Right kidney (tissue), 1 donor: ENCODE data around the gene ADRA2B.
"Not testable (repeated sequence)": the region's sequence is repeated elsewhere in the genome, so short reads cannot be mapped to it uniquely, and the experiment has no call there.

Source experiments
- DNase-seq: peaks from one replicate; pipeline ENCODE4 v3.0.0-alpha.2; 2016

ADRA2B gene

GRCh38 chr2:96150791-96151594, 34.6 kb upstream of the ADRA2B start:
- DNase-seq: no peak

- DNase-seq: no peak
Observed at GRCh38 chr2:96150007-96150640, 33.8 kb upstream of the ADRA2B start.

GRCh38 chr2:96148410-96149217, 32.2 kb upstream of the ADRA2B start:
- DNase-seq: peak; percentile 82

GRCh38 chr2:96147593-96148201, 31.3 kb upstream of the ADRA2B start:
- no peak for DNase-seq

GRCh38 chr2:96146881-96147592, 30.7 kb upstream of the ADRA2B start:
- peak; percentile 61 for DNase-seq

GRCh38 chr2:96146153-96146880, 29.9 kb upstream of the ADRA2B start:
- peak; percentile 64 for DNase-seq

GRCh38 chr2:96145848-96146152, 29.4 kb upstream of the ADRA2B start:
- no peak for DNase-seq

- peak; percentile 91 for DNase-seq
Observed at GRCh38 chr2:96145036-96145847, 28.9 kb upstream of the ADRA2B start, which contains the start of gene DUSP2. Gene DUSP2, minus strand, starts transcription at chr2:96145440. Its CDS starts 86 bp downstream, at chr2:96145354.

GRCh38 chr2:96144481-96145035, 28.2 kb upstream of the ADRA2B start:
- peak; percentile 79 for DNase-seq

- DNase-seq: peak; percentile 35
Observed at GRCh38 chr2:96143848-96144480, 27.6 kb upstream of the ADRA2B start.

- no peak for DNase-seq
Observed at GRCh38 chr2:96143231-96143847, 27.0 kb upstream of the ADRA2B start.

GRCh38 chr2:96142217-96143113, 26.1 kb upstream of the ADRA2B start:
- no peak for DNase-seq

GRCh38 chr2:96141624-96141967, 25.2 kb upstream of the ADRA2B start:
- DNase-seq: not testable (repeated sequence)

GRCh38 chr2:96140941-96141623, 24.7 kb upstream of the ADRA2B start:
- no peak for DNase-seq

GRCh38 chr2:96139181-96139758, 22.9 kb upstream of the ADRA2B start:
- no peak for DNase-seq

- peak; percentile 45 for DNase-seq
Observed at GRCh38 chr2:96138179-96139145, 22.1 kb upstream of the ADRA2B start, which contains the start of gene ASTL. Gene ASTL, minus strand, starts transcription at chr2:96138502. Its CDS starts 66 bp downstream, at chr2:96138436.
